Lung (tissue), 12 donors: ENCODE results near the gene PALLD. TPM values are rescaled to one million over a fixed set of nuclear protein-coding genes. Genes with fewer than 3 reads are reported as not detected.
A peak's percentile ranks its signal among the peaks of the same experiment; 100 is the strongest.

Experiments
- ATAC-seq: fragments of 200-7000 bp; cut with Tn5 transposase; one replicate; pipeline ENCODE4 v1.9.1; 2020; ENCODE audit warnings: moderate number of reproducible peaks; ENCODE audit not compliant: insufficient read depth, low FRiP score
- DNase-seq, 3 donors: peaks; one replicate each; pipeline ENCODE4 v3.0.0-alpha.2; 2013 to 2017
- H3K27ac ChIP-seq, 2 donors: one replicate each; pipeline ENCODE4 v1.5.1; 2013; ENCODE audit warnings: mild to moderate bottlenecking in 2 of 2, moderate library complexity in 2 of 2, control low read depth in 1 of 2, inconsistent platforms in 1 of 2, low read depth in 1 of 2, low read length in 1 of 2
- H3K27me3 ChIP-seq, 3 donors: one replicate each; pipeline ENCODE4 v1.5.1; 2013; ENCODE audit warnings: low read length in 2 of 3; ENCODE audit not compliant: control insufficient read depth in 3 of 3, insufficient read depth in 3 of 3
- H3K36me3 ChIP-seq, 4 donors: one replicate each; pipeline ENCODE4 v1.5.1; 2013; ENCODE audit warnings: low read length in 4 of 4, mild to moderate bottlenecking in 1 of 4, moderate library complexity in 1 of 4; ENCODE audit not compliant: control insufficient read depth in 4 of 4, insufficient read depth in 4 of 4
- H3K4me1 ChIP-seq, 5 donors: one replicate each; pipeline ENCODE4 v1.5.1; 2013; ENCODE audit warnings: low read length in 5 of 5, mild to moderate bottlenecking in 2 of 5, moderate library complexity in 1 of 5; ENCODE audit not compliant: control insufficient read depth in 5 of 5, insufficient read depth in 5 of 5
- H3K4me3 ChIP-seq: one replicate; pipeline ENCODE4 v1.5.1; 2013; ENCODE audit warnings: mild to moderate bottlenecking, control low read depth, moderate library complexity
- H3K9ac ChIP-seq, 2 donors: one replicate each; pipeline ENCODE4 v1.5.1; 2013; ENCODE audit warnings: low read length in 2 of 2, control low read depth in 1 of 2; ENCODE audit not compliant: insufficient read depth in 1 of 2
- H3K9me3 ChIP-seq, 4 donors: one replicate each; pipeline ENCODE4 v1.5.1; 2013; ENCODE audit warnings: low read length in 3 of 4, mild to moderate bottlenecking in 1 of 4, moderate library complexity in 1 of 4; ENCODE audit not compliant: control insufficient read depth in 4 of 4, insufficient read depth in 3 of 4
- WGBS, 2 donors: extraction: QIAGEN DNeasy Blood & Tissue Kit; methylation state at CpG; one replicate each; pipeline ENCODE4 v1.1.7; 2013; 5-methylcytosine and 5-hydroxymethylcytosine counted together
- polyA plus RNA-seq, 2 donors: library from polyadenylated mRNA; stranded (reverse); fragments of 200-250 nt; gene quantifications; one replicate each; pipeline ENCODE4 v1.2.1, GENCODE V29; 2013
- total RNA-seq, 2 donors: library from RNA; depleted of rRNA in 1 of 2; stranded (reverse); fragments of >200 nt in 1 of 2; gene quantifications; one replicate each; pipeline ENCODE4 v1.2.1, GENCODE V29; 2014 to 2021
- TF ChIP-seq, protein P1 (sequence below): IDR thresholded peaks from 2 replicates; pipeline ENCODE4 v1.5.1; 2012; ENCODE audit warnings: mild to moderate bottlenecking; ENCODE audit errors: control extremely low read depth, extremely low read depth
- donor health status: control.
- donor health status: control.
- donor health status: Bipolar disorder and iron deficiency.
- donor health status: healthy.
- donor health status: DM: yes; HTN: yes; CAD: no.

PALLD gene
- total and polyA plus RNA-seq, 4 donors = 20.7 to 139 (median 63.0) TPM

DNA sequence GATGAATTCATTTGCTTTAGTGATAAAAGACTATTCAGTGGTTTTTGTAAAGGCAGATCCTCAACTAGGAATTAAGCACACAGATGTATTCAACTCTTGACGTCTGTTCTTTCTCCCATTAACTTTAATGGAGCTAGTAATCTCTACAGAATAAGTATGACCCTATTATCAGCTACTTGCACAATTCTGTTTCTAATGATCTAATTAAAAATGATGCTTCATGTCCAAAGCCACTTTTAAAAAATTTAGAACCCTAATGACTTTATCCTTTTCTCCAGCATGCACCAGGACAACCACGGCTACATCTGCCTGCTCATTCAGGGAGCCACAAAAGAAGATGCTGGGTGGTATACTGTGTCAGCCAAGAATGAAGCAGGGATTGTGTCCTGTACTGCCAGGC, 427.8 kb downstream of the PALLD start:
- Histone ChIP-seq H3K27ac (no peak overlapping the region), H3K9me3 (no peaks in the 10 kb centered on the region), H3K4me1 (no peaks in the 10 kb centered on the region), H3K27me3 (no peaks in the 10 kb centered on the region), H3K4me3 (no peak overlapping the region), H3K36me3 (peaks cover 8 to 61% (median 39%) of the 10 kb centered on the region in 4 donors), H3K9ac (no peak overlapping the region)
- ATAC-seq (no peak), DNase-seq (no peak)
- WGBS, 2 donors = 93 to 96% methylated on average over 2 of the region's 2 CpGs
- TF ChIP-seq, protein P1, sequence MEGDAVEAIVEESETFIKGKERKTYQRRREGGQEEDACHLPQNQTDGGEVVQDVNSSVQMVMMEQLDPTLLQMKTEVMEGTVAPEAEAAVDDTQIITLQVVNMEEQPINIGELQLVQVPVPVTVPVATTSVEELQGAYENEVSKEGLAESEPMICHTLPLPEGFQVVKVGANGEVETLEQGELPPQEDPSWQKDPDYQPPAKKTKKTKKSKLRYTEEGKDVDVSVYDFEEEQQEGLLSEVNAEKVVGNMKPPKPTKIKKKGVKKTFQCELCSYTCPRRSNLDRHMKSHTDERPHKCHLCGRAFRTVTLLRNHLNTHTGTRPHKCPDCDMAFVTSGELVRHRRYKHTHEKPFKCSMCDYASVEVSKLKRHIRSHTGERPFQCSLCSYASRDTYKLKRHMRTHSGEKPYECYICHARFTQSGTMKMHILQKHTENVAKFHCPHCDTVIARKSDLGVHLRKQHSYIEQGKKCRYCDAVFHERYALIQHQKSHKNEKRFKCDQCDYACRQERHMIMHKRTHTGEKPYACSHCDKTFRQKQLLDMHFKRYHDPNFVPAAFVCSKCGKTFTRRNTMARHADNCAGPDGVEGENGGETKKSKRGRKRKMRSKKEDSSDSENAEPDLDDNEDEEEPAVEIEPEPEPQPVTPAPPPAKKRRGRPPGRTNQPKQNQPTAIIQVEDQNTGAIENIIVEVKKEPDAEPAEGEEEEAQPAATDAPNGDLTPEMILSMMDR = no peak

DNA sequence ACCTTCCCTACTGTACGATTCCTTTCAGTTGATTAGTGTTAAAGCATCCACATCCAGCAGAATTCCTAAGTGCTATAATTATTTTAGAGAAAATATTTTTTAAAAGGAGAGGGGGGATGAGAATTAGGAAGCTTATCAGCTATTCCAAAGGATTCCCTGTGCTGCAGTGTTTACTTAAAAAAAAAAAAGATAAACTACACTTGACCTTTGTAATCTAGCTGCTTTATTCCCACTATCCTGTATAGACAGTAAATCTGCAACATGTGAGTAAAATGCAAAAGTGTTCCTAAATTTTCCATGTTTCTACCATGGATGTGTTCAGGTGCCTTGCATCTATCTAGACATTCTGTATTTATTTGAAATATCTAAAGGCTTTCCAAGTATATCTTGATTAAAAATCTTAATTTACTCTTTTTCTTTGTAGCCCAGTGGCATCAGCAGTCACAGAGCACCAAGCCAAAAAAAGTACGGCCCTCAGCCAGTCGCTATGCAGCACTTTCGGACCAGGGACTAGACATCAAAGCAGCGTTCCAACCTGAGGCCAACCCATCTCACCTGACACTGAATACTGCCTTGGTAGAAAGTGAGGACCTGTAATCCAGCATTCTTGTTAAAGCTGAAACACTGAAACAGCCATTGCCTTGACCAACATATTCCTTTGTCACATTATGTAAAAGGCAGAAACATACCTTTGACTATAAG, 429.1 kb downstream of the PALLD start:
- 94 to 97% methylated on average over 5 of the region's 5 CpGs for WGBS, 2 donors
- DNase-seq = no peak
- TF ChIP-seq, protein P1 = no peak
- Histone ChIP-seq H3K9ac (no peak overlapping the region), H3K4me1 (no peaks in the 10 kb centered on the region), H3K4me3 (no peak overlapping the region), H3K9me3 (peaks cover 0 to under 1% (median 0%) of the 10 kb centered on the region in 4 donors), H3K27ac (peak overlapping the region in 1 of 2 donors; percentile 7), H3K36me3 (peaks cover 8 to 55% (median 38%) of the 10 kb centered on the region in 4 donors), H3K27me3 (no peaks in the 10 kb centered on the region)
- ATAC-seq = no peak

DNA sequence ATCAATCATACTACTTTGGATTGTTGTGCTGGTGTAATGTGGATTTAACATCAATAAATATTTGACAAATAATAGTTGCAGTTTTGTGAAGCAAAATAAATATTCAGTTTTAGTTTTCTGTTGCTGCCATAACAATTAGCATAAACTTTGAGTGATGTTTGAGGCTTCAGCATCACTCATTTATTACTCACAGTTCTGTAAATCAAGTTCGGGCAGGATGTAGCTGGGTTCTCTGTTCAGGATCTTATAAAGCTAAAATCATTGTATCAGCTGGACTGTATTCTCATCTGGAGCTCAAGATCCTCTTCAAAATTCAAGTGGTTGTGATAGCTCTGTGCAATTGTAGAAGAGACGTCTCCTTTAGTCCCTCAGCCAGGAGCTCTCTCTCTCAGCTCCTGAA, 431.5 kb downstream of the PALLD start:
- TF ChIP-seq, protein P1 = no peak
- no peaks in the 10 kb centered on the region for H3K27me3 ChIP-seq
- DNase-seq (no peak), ATAC-seq (no peak)
- H3K4me1 ChIP-seq = no peaks in the 10 kb centered on the region
- H3K27ac ChIP-seq = no peak overlapping the region
- H3K4me3 ChIP-seq = no peak overlapping the region
- 84 to 92% methylated on average over 2 of the region's 2 CpGs for WGBS, 2 donors
- peaks cover 0 to 7% (median 6%) of the 10 kb centered on the region in 4 donors for H3K9me3 ChIP-seq
- H3K9ac ChIP-seq = no peak overlapping the region
- H3K36me3 ChIP-seq = peaks cover 7 to 40% (median 29%) of the 10 kb centered on the region in 4 donors
